K562 (cell line): ENCODE data around the gene PLAA. TPM values are rescaled to one million over a fixed set of nuclear protein-coding genes. Genes with fewer than 3 reads are reported as not detected.

Source experiments
- CBFA2T2 ChIP-seq: fragments of 450-650 bp; conservative IDR thresholded peaks from 2 replicates; pipeline ENCODE4 v1.6.1; 2017; ENCODE audit warnings: mild to moderate bottlenecking
- CHD2 ChIP-seq: IDR thresholded peaks from 2 replicates; pipeline ENCODE4 v1.6.1; 2011; ENCODE audit warnings: low read depth, low read length
- CREB3L1 ChIP-seq: fragments of 450-650 bp; IDR thresholded peaks from 2 replicates; pipeline ENCODE4 v1.6.1; 2014; ENCODE audit warnings: low read depth, mild to moderate bottlenecking, moderate library complexity, borderline replicate concordance
- DPF2 ChIP-seq: fragments of 450-650 bp; IDR thresholded peaks from 2 replicates; pipeline ENCODE4 v1.6.1; 2016
- E2F1 ChIP-seq: sonication (generic); formaldehyde crosslinking; IDR thresholded peaks from 2 replicates; pipeline ENCODE4 v1.8.1; 2023; ENCODE audit warnings: mild to moderate bottlenecking, missing genetic modification reagents, moderate library complexity
- ELF1 ChIP-seq: fragments of 200-800 bp; sonication (Bioruptor generic); IDR thresholded peaks from 2 replicates; pipeline ENCODE4 v1.6.1; 2016; ENCODE audit warnings: missing genetic modification characterization, missing compliant biosample characterization
- EZH2 ChIP-seq: IDR thresholded peaks from 2 replicates; pipeline ENCODE4 v1.6.1; 2012; ENCODE audit warnings: low read depth, mild to moderate bottlenecking, inconsistent platforms, low read length, borderline replicate concordance
- FOXJ2 ChIP-seq: fragments of 200-800 bp; sonication (Bioruptor generic); IDR thresholded peaks from 2 replicates; pipeline ENCODE4 v1.6.1; 2016; ENCODE audit warnings: missing genetic modification characterization, missing compliant biosample characterization
- FOXM1 ChIP-seq, 2 experiments: fragments of 450-650 bp in 1 of 2; sonication (generic) in 1 of 2; formaldehyde crosslinking in 1 of 2; IDR thresholded peaks; 2 replicates each; pipeline versions ENCODE4 v1.6.1 to v1.9.0; 2017 to 2022; ENCODE audit warnings: low read depth in 2 of 2, mild to moderate bottlenecking in 2 of 2, missing genetic modification reagents in 1 of 2, moderate library complexity in 1 of 2
- GATA2 ChIP-seq: sonication (generic); formaldehyde crosslinking; IDR thresholded peaks from 2 replicates; pipeline ENCODE4 v1.4.0; 2020; ENCODE audit warnings: mild to moderate bottlenecking, missing genetic modification reagents
- HDAC1 ChIP-seq, 2 experiments: fragments of 450-650 bp; IDR thresholded peaks; 2 replicates each; pipeline ENCODE4 v1.6.1; 2016 to 2017; ENCODE audit warnings: inconsistent platforms in 1 of 2, mild to moderate bottlenecking in 1 of 2, moderate library complexity in 1 of 2
- ILK ChIP-seq: fragments of 450-650 bp; IDR thresholded peaks from 2 replicates; pipeline ENCODE4 v1.6.1; 2016; ENCODE audit warnings: missing genetic modification characterization, low read depth, mild to moderate bottlenecking, missing compliant biosample characterization, moderate library complexity, borderline replicate concordance
- MAZ ChIP-seq, 2 experiments: fragments of 450-650 bp in 1 of 2; sonication (generic) in 1 of 2; formaldehyde crosslinking; IDR thresholded peaks in 1 of 2; conservative IDR thresholded peaks in 1 of 2; 2 replicates each; pipeline versions ENCODE4 v1.4.0 to v1.5.0; 2020; ENCODE audit warnings: mild to moderate bottlenecking in 1 of 2, missing genetic modification reagents in 1 of 2
- MEF2D ChIP-seq: conservative IDR thresholded peaks from 2 replicates; pipeline ENCODE4 v1.6.1; 2016; ENCODE audit warnings: low read depth, missing genetic modification characterization, missing compliant biosample characterization
- MTA1 ChIP-seq: fragments of 450-650 bp; IDR thresholded peaks from 2 replicates; pipeline ENCODE4 v1.6.1; 2017; ENCODE audit warnings: borderline replicate concordance
- NR2C2 ChIP-seq, 2 experiments: fragments of 200-800 bp in 1 of 2; sonication (Bioruptor generic) in 1 of 2; sonication (generic) in 1 of 2; formaldehyde crosslinking in 1 of 2; IDR thresholded peaks; 2 replicates each; pipeline versions ENCODE4 v1.6.1 to v1.8.0; 2016 to 2022; ENCODE audit warnings: mild to moderate bottlenecking in 1 of 2, missing compliant biosample characterization in 1 of 2, missing genetic modification characterization in 1 of 2, missing genetic modification reagents in 1 of 2
- POLR2A ChIP-seq: fragments of 450-650 bp; conservative IDR thresholded peaks from 2 replicates; pipeline ENCODE4 v1.6.1; 2016
- POLR2AphosphoS5 ChIP-seq: IDR thresholded peaks from 2 replicates; pipeline ENCODE4 v1.6.1; 2011; ENCODE audit warnings: mild to moderate bottlenecking, low read depth, low read length, moderate library complexity; ENCODE audit not compliant: control insufficient read depth, insufficient read depth
- RBBP5 ChIP-seq: fragments of 200-600 bp; sonication (generic); IDR thresholded peaks from 2 replicates; pipeline ENCODE4 v1.6.1; 2012; ENCODE audit warnings: borderline replicate concordance, mild to moderate bottlenecking, low read length, control low read depth, inconsistent platforms; ENCODE audit not compliant: insufficient read depth, poor library complexity, severe bottlenecking
- RBFOX2 ChIP-seq: fragments of 200-400 bp; formaldehyde crosslinking; IDR thresholded peaks from 2 replicates; pipeline ENCODE4 v1.6.1; 2017; ENCODE audit warnings: low read depth, mild to moderate bottlenecking, low read length, moderate library complexity
- RBM15 ChIP-seq: fragments of 200-400 bp; formaldehyde crosslinking; IDR thresholded peaks from 2 replicates; pipeline ENCODE4 v1.6.1; 2018; ENCODE audit warnings: mild to moderate bottlenecking, low read length, moderate library complexity; ENCODE audit not compliant: insufficient read depth
- SMARCB1 ChIP-seq: IDR thresholded peaks from 2 replicates; pipeline ENCODE4 v1.6.1; 2011; ENCODE audit warnings: improper control_type of control experiment, low read depth; ENCODE audit not compliant: insufficient read length
- TCF7 ChIP-seq: sonication (generic); IDR thresholded peaks from 2 replicates; pipeline ENCODE4 v1.6.1; 2016; ENCODE audit warnings: antibody characterized with exemption, borderline replicate concordance
- TCF7L2 ChIP-seq: fragments of 150-350 bp; IDR thresholded peaks from 2 replicates; pipeline ENCODE4 v1.6.1; 2016; ENCODE audit warnings: low read depth, mild to moderate bottlenecking, low read length, moderate library complexity
- ZNF316 ChIP-seq: fragments of 450-650 bp; IDR thresholded peaks from 2 replicates; pipeline ENCODE4 v1.6.1; 2016
- ZSCAN29 ChIP-seq: fragments of 450-650 bp; IDR thresholded peaks from 2 replicates; pipeline ENCODE4 v1.6.1; 2017
- polyA plus RNA-seq, 8 experiments: library from polyadenylated mRNA; depleted of rRNA in 4 of 8; stranded (reverse) in 5 of 8; unstranded in 3 of 8; fragments of >200 nt; fragmentation: Nextera tagmentation in 2 of 8; fragmentation: Illumina TruSeq in 1 of 8; extraction: Ambion mirVana in 2 of 8; extraction: Trizol in 1 of 8; gene quantifications; 2 replicates each; pipeline versions ENCODE4 v1.2.1 to v1.2.3, GENCODE V29; 2011 to 2014; ENCODE audit warnings: inconsistent platforms in 1 of 8, missing spikeins in 1 of 8
- total RNA-seq, 7 experiments: library from RNA; depleted of rRNA in 6 of 7; stranded (reverse); fragments of >200 nt in 6 of 7; fragmentation: Illumina TruSeq in 2 of 7; extraction: Trizol in 2 of 7; gene quantifications; 2 replicates each; pipeline versions ENCODE4 v1.2.1 to v1.2.3, GENCODE V29; 2011 to 2021; ENCODE audit warnings: low replicate concordance in 1 of 7

The PLAA gene
- total and polyA plus RNA-seq, 9 of the 15 experiments (the other 6 are each of a cell fraction or from before 2014, with no cell fraction given) = 3.5 to 20.7 (median 16.6) TPM

- TF ChIP-seq CREB3L1 (peak; percentile 78; the same call in 1 of the 2 replicates), RBBP5 (peak; percentile 64), DPF2 (no peak), ZNF316 (0 out of 2 replicates have a peak, but pooled peaks have one; percentile 29), TCF7L2 (no peak), TCF7 (no peak), ZSCAN29 (peak; percentile 97), GATA2 (CRISPR knock-in tag) (no peak), MEF2D (tag) (no peak), ELF1 (tag) (peak; percentile 71), FOXJ2 (tag) (0 out of 2 replicates have a peak, but pooled peaks have one; percentile 24), CHD2 (no peak), E2F1 (no peak), FOXM1 (IDR thresholded peaks at IDR 0.05; ENCODE audit: low read depth) (no peak), FOXM1 (CRISPR knock-in tag; IDR thresholded peaks at IDR 0.05; ENCODE audit: low read depth) (no peak), POLR2AphosphoS5 (no peak), SMARCB1 (no peak), POLR2A (peak; percentile 61; the same call in 1 of the 2 replicates), RBFOX2 (peak; percentile 79), NR2C2 (CRISPR knock-in tag; IDR thresholded peaks at IDR 0.05) (no peak), NR2C2 (tag; IDR thresholded peaks at IDR 0.05) (peak; percentile 74), RBM15 (no peak), MAZ (CRISPR knock-in tag; conservative IDR thresholded peaks at IDR 0.05 in 1 of 2, IDR thresholded peaks at IDR 0.05 in 1 of 2) (peak in 1 of 2 experiments; percentile 43; a peak in 1 of 4 replicates), CBFA2T2 (no peak), MTA1 (peak; percentile 97), EZH2 (no peak), ILK (tag) (no peak), HDAC1 (IDR thresholded peaks at IDR 0.05) (peak in 1 of 2 experiments; percentile 38; a peak in 1 of 4 replicates)
Observed at GRCh38 chr9:26946753-26947727, at the start of gene PLAA (continued).
